D341Med (cell line): Measurements from ENCODE around the gene RGN.
A peak's percentile ranks its signal among the peaks of the same experiment; 100 is the strongest.
"Not testable (repeated sequence)": the region's sequence is repeated elsewhere in the genome, so short reads cannot be mapped to it uniquely, and the experiment has no call there.

Experiments
- DNase-seq: peaks from one replicate; pipeline ENCODE4 v3.0.0; 2012; ENCODE audit warnings: low spot score

The RGN gene

DNA sequence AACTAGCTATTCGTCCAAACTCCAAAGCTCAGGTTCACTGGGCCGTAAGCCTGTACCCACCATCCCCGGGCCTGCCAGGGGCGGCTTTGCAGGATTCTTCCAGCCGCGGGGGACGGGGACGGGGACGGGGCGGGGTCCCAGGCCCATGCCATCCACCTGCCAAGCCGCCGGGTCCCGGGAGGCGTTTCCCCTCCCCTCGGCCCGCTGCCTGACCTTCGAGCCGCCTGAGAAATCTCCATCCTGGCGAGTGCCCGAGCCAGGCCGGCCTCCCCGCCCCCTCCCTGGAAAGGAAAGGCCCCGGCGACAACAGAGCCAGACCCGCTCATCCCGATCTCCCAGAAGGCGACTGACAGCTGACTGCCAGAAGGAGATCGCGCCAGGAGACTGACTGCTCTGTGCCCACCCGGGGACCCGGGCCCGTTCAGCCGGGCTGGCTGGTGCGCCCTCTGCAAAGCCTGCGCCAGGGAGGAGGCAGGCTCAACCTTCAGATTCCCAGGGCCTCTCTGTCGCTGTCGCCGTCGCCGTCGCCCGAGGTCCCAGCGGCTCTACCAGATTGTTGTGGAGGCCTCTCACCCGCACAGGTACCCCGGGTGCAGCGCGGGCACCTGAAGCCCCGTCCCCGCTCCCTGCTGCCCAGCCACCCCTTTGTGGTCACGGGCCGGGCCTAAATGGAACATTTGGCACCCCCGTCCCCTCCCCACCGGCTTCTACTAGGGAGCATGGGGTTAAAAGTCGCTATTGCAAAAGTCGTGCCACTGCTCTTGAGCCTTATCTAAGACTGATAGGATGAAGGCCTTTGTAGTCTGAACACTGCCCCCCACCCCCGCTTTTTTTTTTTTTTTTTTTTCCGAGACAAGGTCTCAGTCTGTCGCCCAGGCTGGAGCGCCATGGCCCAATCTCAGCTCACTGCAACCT is at the start of gene RGN:
RGN (plus strand) TSS at position 315 of the 915 bp plus-strand sequence. CDS start 2,702 bp downstream, outside the sequence.
- no peak for DNase-seq

GRCh38 chrX:47030339-47030738 is 47.9 kb upstream of the RGN start:
- peak; percentile 29 for DNase-seq

- no peak for DNase-seq
Measured at GRCh38 chrX:47047989-47048388, 30.3 kb upstream of the RGN start.

DNA sequence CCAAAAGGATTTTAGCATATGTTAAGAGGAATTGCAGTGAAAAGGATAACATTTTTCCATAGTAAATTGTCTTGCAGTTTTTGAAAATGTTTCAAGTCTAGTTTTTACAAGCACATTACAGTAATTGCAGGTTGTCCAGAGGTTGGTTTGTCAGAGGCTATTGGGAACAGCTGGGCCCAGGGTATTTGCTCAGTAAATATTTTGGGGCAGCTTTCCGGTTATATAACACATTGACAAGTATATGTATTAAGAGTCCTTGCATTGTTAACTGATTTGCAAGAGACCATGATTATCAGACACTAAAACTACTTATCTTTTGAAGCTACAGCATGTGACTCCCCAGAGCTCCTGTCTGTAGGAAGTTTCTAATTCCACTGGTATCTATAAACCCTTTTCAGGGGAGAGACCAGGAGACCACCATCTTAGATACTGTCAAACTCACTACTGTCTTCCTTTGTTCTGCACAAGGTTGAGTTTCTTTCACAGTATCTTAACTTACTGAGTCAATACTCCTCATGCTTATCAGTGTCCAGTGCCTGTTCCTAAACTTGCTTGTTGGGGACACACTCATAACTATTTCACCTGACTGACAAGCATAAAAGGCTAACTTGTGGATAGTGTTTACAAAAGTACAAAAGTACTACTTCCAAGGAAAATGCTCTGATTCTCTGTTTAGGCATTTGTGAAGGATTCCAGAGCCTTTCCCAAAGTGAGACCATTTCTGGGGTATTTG is 18.9 kb upstream of the RGN start:
- no peak for DNase-seq

DNA sequence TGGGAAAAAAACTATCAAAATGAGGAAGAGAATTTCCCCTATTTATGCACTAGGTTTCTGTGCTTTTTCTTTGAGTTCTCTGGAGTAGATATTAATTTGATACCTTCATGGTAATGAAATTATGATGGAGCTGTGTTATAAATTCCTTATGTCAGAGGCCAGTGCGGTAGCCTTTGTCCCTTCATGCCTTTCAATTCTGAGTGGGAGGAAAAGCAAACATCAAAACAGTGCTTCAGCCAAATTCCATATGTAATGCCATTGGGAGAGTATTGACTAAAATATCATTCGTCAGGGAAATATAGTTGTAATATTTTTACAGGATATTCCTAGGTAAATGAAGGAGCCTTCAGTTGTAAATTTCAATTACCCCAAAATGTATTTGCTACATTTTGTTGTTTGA is 17.5 kb upstream of the RGN start:
- no peak for DNase-seq

GRCh38 chrX:47061238-47061919 is 16.9 kb upstream of the RGN start:
- DNase-seq: no peak

- DNase-seq: no peak
Measured at GRCh38 chrX:47063179-47063578, 15.1 kb upstream of the RGN start.

DNA sequence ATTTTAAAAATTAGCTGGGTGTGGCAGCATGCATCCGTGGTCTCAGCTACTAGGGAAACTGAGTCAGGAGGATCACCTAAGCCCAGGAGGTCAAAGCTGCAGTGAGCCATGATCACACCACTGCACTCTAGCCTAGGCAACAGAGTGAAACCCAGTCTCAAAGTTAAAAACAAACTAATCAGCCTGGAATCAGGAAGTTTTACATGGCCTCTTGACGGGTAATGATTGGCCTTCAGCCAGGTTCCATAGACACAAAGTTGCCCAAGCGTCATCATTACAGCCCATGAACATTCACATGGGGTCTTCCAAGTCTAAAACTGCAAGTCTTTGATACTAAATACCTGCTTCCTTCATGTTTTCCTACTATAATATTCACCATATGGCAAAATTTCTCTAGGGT is 10.0 kb upstream of the RGN start:
- no peak for DNase-seq

- no peak for DNase-seq
Measured at GRCh38 chrX:47068720-47069119, 9.5 kb upstream of the RGN start.

GRCh38 chrX:47080215-47080914 is 2.1 kb downstream of the RGN start:
- no peak for DNase-seq

GRCh38 chrX:47080915-47081236 is 2.6 kb downstream of the RGN start:
- DNase-seq: no peak

- DNase-seq: no peak
Measured at GRCh38 chrX:47091149-47091775, 13.0 kb downstream of the RGN start.

DNA sequence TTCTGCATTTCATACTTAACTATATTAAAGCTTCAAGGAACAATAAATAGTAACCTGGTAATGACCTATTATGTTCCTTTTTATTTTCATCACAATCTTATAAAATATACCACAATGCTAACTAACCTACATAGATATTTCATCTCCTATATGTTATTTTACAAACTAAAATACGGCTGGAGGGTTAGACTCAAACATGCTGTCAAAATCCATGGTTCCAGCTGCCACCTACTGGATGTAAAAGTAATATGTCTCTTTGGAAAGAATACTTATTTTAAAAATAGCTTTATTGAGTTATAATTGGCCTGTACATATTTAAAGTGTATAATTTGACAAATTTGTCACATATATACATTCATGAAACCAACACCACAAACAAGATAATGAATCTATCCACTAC is 15.0 kb downstream of the RGN start:
- no peak for DNase-seq

DNA sequence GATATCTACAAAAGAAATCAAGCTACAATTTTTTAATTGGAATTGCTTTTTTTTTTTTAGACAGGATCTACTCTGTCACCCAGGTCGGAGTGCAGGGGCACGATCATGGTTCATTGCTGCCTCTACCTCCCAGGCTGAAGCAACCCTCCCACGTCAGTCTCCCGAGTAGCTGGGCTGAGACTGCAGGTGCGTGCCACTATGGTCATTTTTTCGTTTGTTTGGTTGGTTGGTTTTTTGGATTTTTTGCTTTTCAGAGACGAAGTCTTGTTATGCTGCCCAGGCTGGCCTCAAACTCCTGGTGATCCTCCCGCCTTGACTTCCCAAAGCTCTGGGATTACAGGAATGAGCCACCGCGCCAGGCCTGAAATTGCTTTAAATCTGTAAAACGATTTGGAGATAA is 15.6 kb downstream of the RGN start:
- no peak for DNase-seq

GRCh38 chrX:47097018-47097417 is 18.8 kb downstream of the RGN start:
- DNase-seq: peak; percentile 48

- DNase-seq: no peak
Measured at GRCh38 chrX:47098338-47099094, 20.3 kb downstream of the RGN start.

- DNase-seq: no peak
Measured at GRCh38 chrX:47101206-47101605, 23.0 kb downstream of the RGN start.

- DNase-seq: not testable (repeated sequence)
Measured at GRCh38 chrX:47110936-47111615, 32.8 kb downstream of the RGN start.

DNA sequence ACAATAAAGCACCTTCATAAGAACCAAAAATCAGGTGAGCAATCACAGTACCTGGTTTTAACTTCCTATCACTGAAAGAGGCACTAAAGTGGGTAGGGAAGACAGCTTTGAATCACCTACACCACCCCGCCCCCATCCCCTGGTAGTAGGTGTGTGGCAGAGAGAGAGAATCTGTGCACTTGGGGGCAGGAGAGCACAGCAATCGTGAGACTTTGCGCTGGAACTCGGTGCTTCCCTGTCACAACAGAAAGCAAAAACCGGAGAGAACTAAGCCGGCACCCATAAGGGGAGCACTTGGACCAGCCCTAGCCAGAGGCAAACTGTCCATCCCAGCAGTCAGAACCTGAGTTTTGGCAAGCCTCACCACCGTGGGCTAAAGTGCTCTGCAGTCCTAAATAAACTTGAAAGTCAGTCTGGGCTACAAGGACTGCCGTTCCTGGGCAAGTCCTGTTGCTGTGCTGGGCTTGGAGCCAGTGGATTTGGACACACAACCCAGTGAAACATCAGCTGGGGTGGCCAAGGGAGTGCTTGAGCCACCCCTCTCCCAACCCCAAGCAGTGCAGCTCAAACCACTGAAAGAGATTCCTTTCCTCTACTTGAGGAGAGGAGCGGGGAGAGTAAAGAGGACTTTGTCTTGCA is 34.2 kb downstream of the RGN start:
- no peak for DNase-seq
